MCF 10A (cell line): Measurements from ENCODE around the gene GRID1. TPM values are rescaled to one million over a fixed set of nuclear protein-coding genes. Genes with fewer than 3 reads are reported as not detected.

ENCODE experiments used
- BruUV-seq: library from RNA; stranded (reverse); fragments of 400-500 nt; replicated peaks from 2 replicates; lab custom pipeline; 2021; lab: Mats Ljungman, UMichigan
- CTCF ChIA-PET: fragments of 300-600 bp; sonication (Branson Sonifier 250); formaldehyde crosslinking; extraction: SDS; loops from one replicate; lab custom pipeline; 2021; ENCODE audit warnings: antibody characterized with exemption, inconsistent platforms; lab: Yijun Ruan, JAX
- POLR2A ChIA-PET: fragments of 300-600, 350-650 bp; sonication (Branson Sonifier 250); formaldehyde crosslinking; extraction: SDS; loops from one replicate; lab custom pipeline; 2020; ENCODE audit warnings: antibody characterized with exemption, inconsistent platforms; lab: Yijun Ruan, JAX
- DNase-seq: peaks from one replicate; pipeline ENCODE4 v3.0.0-alpha.2; 2018; ENCODE audit not compliant: unreplicated experiment
- H3K27ac Mint-ChIP-seq: one replicate; pipeline ENCODE4 v1.8.0; 2022; ENCODE audit warnings: mild to moderate bottlenecking, low read depth, mixed read lengths; ENCODE audit not compliant: unreplicated experiment
- H3K27me3 Mint-ChIP-seq: one replicate; pipeline ENCODE4 v1.8.0; 2022; ENCODE audit warnings: mixed read lengths; ENCODE audit not compliant: insufficient read depth, unreplicated experiment
- H3K36me3 Mint-ChIP-seq: one replicate; pipeline ENCODE4 v1.8.0; 2022; ENCODE audit warnings: mild to moderate bottlenecking, moderate library complexity, mixed read lengths; ENCODE audit not compliant: insufficient read depth, unreplicated experiment
- H3K4me1 Mint-ChIP-seq: one replicate; pipeline ENCODE4 v1.8.0; 2022; ENCODE audit warnings: mixed read lengths; ENCODE audit not compliant: insufficient read depth, unreplicated experiment
- H3K4me3 Mint-ChIP-seq: one replicate; pipeline ENCODE4 v1.8.0; 2022; ENCODE audit warnings: mild to moderate bottlenecking, moderate library complexity, mixed read lengths; ENCODE audit not compliant: unreplicated experiment
- H3K9me3 Mint-ChIP-seq: one replicate; pipeline ENCODE4 v1.8.0; 2022; ENCODE audit warnings: mixed read lengths; ENCODE audit not compliant: unreplicated experiment
- CTCF ChIP-seq: fragments of 200-600 bp; IDR thresholded peaks from one replicate; pipeline ENCODE4 v1.8.0; 2022; ENCODE audit warnings: antibody characterized with exemption, mild to moderate bottlenecking; ENCODE audit not compliant: unreplicated experiment
- intact Hi-C: fragments of 100-400 bp; cut with micrococcal nuclease; formaldehyde crosslinking; loops from 2 replicates; pipeline ENCODE4 v1.14.1; 2022
- total RNA-seq: library from RNA; stranded (reverse); gene quantifications from 2 replicates; pipeline ENCODE4 v1.2.3, GENCODE V29; 2022

The GRID1 gene
- total RNA-seq, 1 experiment from 2014 or later: not detected

DNA sequence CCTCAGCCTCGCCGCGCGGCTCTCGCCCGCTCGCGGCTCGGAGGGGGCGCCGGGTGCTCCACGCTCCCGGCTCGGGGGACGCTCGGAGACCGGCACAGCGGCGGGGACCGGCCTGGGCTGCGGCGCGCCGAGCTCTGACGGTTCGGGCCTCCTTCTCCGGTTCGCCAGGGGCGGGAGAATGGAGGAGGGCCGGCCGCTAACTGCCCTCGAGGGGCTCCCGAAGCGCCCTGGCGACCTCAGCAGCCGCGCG is 232 bp upstream of the GRID1 start:
- ChIA-PET POLR2A (no interaction called here), CTCF (interaction anchor here (0.9 kb wide), 1 partner anchor 11 kb away, joined by 3 read pairs; no protein-coding TSS in a partner anchor)
- Mint-ChIP-seq H3K36me3 (no peaks in the 10 kb centered on the region), H3K4me3 (no peak overlapping the region), H3K27me3 (peaks cover 47% of the 10 kb centered on the region), H3K9me3 (no peaks in the 10 kb centered on the region), H3K4me1 (no peaks in the 10 kb centered on the region), H3K27ac (no peak overlapping the region)
- intact Hi-C loops: no loop called here
- DNase-seq: no peak
- no peak for TF ChIP-seq CTCF
- BruUV-seq: no TSS peak

DNA sequence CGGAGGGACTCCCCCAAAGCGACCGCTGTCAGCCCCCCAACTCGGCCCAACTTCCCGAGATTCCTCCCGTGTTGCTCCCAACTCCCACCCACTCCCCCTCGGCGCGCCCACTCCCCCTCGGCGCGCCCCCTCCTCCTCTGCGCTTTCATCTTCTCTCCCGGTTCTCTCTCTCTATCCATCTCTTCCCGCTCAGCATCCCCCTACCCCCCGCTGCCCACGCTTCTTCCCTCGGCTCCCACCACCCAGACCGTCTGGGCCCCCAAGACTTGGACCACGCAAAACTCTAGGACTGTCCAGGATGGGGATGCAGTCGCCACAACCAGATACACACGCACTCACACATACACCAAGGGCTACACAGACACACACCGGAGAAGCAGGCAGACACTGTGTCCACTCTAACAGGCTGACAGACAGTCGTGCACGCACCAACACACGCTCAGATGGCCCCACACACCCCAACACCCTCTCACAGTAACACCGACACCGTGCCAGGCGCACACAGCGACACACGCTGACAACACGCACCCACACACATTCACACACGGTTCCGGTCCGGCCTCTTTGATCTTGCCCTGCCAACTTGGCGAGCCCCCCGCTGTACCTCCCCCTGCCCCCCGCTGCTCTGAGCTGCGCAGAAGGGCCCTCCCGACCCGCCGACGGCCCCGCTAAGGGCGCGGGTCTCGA is 1.1 kb downstream of the GRID1 start:
- Mint-ChIP-seq H3K4me3 (no peak overlapping the region), H3K9me3 (no peaks in the 10 kb centered on the region), H3K27me3 (peaks cover 39% of the 10 kb centered on the region), H3K4me1 (peaks cover 6% of the 10 kb centered on the region), H3K27ac (no peak overlapping the region), H3K36me3 (no peaks in the 10 kb centered on the region)
- intact Hi-C loops: no loop called here
- TF ChIP-seq CTCF: no peak
- DNase-seq: no peak
- CTCF ChIA-PET: interaction anchor here (1.0 kb wide), 1 partner anchor 34 kb away, joined by 4 read pairs; no protein-coding TSS in a partner anchor
- POLR2A ChIA-PET: no interaction called here
- no TSS peak for BruUV-seq

DNA sequence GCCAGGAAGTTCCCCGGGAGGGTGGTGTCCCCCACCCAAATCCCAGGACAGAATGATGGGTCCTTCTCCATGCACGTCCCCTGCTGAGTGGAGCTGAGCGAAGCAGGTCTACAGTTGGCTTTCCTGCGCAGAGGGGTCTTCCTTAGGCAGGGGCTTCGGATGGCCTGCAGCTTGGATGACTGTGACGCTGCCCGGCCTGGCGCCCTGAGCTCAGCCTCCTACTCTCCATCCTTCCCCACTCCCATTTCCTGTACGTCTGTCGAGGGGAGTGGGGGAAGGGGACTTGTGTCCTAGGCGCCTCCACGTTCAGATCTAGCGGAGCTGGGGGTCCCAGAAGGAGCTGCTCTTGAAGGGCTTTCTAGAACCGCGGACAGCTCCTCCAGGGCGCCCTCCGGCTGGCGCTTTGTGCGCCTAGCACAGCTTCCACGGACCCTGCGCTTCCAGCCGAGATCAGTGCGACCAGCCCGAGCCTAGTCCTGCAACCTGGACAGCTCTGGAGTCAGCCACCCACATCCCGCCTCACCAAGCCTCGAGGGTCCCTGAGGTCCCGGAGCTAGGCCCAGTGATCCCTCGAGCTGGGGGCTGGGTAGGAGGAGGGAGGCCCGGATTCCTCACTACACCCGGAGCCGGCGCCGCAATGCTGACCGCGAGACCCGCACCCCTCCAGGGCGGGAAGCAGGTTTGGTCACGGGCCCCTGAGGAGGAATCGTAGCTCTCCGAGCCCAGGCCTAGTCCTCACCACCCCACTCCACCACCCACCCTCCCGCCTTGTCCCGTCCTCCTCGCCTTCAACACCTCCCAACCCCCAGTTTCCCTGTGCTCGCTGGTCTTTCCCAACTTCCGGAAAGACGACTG is 1.9 kb downstream of the GRID1 start:
- no peak for TF ChIP-seq CTCF
- Mint-ChIP-seq H3K36me3 (no peaks in the 10 kb centered on the region), H3K4me1 (peaks cover 6% of the 10 kb centered on the region), H3K4me3 (no peak overlapping the region), H3K27ac (no peak overlapping the region), H3K9me3 (no peaks in the 10 kb centered on the region), H3K27me3 (peaks cover 34% of the 10 kb centered on the region)
- CTCF ChIA-PET: interaction anchor here (0.6 to 1.0 kb wide), 4 partner anchors 13 to 1752 kb away, joined by 3 to 7 read pairs (median 4); no protein-coding TSS in a partner anchor
- intact Hi-C loops: no loop called here
- no TSS peak for BruUV-seq
- POLR2A ChIA-PET: no interaction called here
- no peak for DNase-seq

DNA sequence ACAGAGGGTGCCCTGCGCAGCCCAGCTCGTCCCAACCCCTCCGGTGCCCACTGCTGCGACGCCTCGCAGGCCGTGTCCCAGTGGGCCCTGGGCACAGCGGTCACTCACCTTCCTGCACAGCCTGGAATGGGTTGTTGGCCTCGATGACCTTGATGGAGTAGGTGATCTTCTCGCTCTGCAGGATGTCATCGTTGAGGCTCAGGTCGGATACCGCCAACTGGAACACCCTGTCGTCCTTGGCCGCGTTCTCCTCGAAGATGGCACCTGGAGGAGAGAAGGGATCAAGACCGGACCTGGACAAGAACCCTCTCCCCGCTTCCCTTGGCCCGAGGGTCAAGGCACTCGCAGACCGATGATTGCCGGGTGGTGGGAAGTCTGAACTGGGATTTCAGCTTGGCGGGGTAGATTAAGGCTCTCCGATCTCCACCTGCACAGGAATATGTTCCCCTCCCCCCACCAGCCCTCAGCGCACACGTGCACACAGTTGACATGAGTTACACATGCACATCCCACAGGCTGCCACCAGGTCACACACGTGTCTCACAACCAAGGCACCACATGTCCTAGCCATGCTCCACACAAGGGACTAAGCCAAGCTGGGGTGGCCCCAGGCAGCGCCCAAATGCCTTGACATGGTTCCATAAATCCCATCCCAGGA is 2.6 kb downstream of the GRID1 start:
- no peak overlapping the region for H3K27ac Mint-ChIP-seq
- intact Hi-C loops: loop anchor here (1.0 kb wide), 1 partner anchor 816 kb away; no protein-coding TSS in a partner anchor
- POLR2A ChIA-PET: no interaction called here
- peaks cover 34% of the 10 kb centered on the region for H3K27me3 Mint-ChIP-seq
- CTCF ChIA-PET: interaction anchor here (0.6 to 0.7 kb wide), 2 partner anchors 168 to 1751 kb away, joined by 3 read pairs; no protein-coding TSS in a partner anchor
- no TSS peak for BruUV-seq
- no peak for DNase-seq
- H3K9me3 Mint-ChIP-seq: no peaks in the 10 kb centered on the region
- TF ChIP-seq CTCF: no peak
- H3K4me3 Mint-ChIP-seq: no peak overlapping the region
- peaks cover 6% of the 10 kb centered on the region for H3K4me1 Mint-ChIP-seq
- no peaks in the 10 kb centered on the region for H3K36me3 Mint-ChIP-seq
